ENCODE measurements around the gene TECR.

DNA sequence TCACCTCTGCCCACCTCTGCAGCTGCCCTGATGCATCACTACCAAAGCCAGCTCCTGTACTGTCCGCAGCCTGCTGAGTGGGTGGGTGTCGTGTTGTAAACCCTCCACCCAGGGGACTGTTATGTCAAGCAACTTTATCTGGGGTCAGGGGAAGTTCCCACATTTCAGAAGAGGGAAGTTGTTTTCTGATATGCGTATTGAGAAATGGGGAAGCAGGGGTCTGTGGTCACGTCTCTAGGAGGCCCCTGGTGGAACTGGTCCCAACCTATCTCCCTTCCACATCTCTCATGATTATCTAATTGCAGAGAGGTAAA, 84.7 kb downstream of the TECR start:
- TF ChIP-seq ZFP82 (CRISPR knock-in tag; IDR thresholded peaks at IDR 0.05; ENCODE audit: borderline replicate concordance) (no peak), DNMT3B (CRISPR knock-in tag; conservative IDR thresholded peaks at IDR 0.05) (no peak), SRF (IDR thresholded peaks at IDR 0.05; ENCODE audit: low read depth, low read length) (no peak), FOXJ3 (CRISPR knock-in tag; IDR thresholded peaks at IDR 0.05; ENCODE audit: borderline replicate concordance) (no peak), KLF16 (CRISPR knock-in tag; IDR thresholded peaks at IDR 0.05) (no peak), ZNF232 (CRISPR knock-in tag; IDR thresholded peaks at IDR 0.05; ENCODE audit: borderline replicate concordance) (no peak), ONECUT2 (CRISPR knock-in tag; IDR thresholded peaks at IDR 0.05) (no peak), ZNF253 (CRISPR knock-in tag; IDR thresholded peaks at IDR 0.05; ENCODE audit: borderline replicate concordance) (no peak), RBM22 (optimal IDR thresholded peaks at IDR 0.05; ENCODE audit: low read length) (no peak), SOX6 (IDR thresholded peaks at IDR 0.05) (no peak), SOX6 (CRISPR knock-in tag; IDR thresholded peaks at IDR 0.05) (no peak), U2AF1 (optimal IDR thresholded peaks at IDR 0.05; ENCODE audit: low read depth, low read length) (no peak)
- TF ChIP-seq, protein P1, sequence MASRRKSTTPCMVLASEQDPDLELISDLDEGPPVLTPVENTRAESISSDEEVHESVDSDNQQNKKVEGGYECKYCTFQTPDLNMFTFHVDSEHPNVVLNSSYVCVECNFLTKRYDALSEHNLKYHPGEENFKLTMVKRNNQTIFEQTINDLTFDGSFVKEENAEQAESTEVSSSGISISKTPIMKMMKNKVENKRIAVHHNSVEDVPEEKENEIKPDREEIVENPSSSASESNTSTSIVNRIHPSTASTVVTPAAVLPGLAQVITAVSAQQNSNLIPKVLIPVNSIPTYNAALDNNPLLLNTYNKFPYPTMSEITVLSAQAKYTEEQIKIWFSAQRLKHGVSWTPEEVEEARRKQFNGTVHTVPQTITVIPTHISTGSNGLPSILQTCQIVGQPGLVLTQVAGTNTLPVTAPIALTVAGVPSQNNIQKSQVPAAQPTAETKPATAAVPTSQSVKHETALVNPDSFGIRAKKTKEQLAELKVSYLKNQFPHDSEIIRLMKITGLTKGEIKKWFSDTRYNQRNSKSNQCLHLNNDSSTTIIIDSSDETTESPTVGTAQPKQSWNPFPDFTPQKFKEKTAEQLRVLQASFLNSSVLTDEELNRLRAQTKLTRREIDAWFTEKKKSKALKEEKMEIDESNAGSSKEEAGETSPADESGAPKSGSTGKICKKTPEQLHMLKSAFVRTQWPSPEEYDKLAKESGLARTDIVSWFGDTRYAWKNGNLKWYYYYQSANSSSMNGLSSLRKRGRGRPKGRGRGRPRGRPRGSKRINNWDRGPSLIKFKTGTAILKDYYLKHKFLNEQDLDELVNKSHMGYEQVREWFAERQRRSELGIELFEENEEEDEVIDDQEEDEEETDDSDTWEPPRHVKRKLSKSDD (CRISPR knock-in tag; IDR thresholded peaks at IDR 0.05; ENCODE audit: low read depth): no peak
- TF ChIP-seq, protein P2, sequence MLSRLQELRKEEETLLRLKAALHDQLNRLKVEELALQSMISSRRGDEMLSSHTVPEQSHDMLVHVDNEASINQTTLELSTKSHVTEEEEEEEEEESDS (CRISPR knock-in tag; IDR thresholded peaks at IDR 0.05; ENCODE audit: borderline replicate concordance): no peak
- TF ChIP-seq, protein P3, sequence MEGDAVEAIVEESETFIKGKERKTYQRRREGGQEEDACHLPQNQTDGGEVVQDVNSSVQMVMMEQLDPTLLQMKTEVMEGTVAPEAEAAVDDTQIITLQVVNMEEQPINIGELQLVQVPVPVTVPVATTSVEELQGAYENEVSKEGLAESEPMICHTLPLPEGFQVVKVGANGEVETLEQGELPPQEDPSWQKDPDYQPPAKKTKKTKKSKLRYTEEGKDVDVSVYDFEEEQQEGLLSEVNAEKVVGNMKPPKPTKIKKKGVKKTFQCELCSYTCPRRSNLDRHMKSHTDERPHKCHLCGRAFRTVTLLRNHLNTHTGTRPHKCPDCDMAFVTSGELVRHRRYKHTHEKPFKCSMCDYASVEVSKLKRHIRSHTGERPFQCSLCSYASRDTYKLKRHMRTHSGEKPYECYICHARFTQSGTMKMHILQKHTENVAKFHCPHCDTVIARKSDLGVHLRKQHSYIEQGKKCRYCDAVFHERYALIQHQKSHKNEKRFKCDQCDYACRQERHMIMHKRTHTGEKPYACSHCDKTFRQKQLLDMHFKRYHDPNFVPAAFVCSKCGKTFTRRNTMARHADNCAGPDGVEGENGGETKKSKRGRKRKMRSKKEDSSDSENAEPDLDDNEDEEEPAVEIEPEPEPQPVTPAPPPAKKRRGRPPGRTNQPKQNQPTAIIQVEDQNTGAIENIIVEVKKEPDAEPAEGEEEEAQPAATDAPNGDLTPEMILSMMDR (CRISPR knock-in tag; IDR thresholded peaks at IDR 0.05): no peak
